ENCODE results near the gene AK5. TPM values are rescaled to one million over a fixed set of nuclear protein-coding genes. Genes with fewer than 3 reads are reported as not detected.

AK5 gene
- total RNA-seq, 2 donors from 2014 or later = 2.2 to 2.8 TPM

DNA sequence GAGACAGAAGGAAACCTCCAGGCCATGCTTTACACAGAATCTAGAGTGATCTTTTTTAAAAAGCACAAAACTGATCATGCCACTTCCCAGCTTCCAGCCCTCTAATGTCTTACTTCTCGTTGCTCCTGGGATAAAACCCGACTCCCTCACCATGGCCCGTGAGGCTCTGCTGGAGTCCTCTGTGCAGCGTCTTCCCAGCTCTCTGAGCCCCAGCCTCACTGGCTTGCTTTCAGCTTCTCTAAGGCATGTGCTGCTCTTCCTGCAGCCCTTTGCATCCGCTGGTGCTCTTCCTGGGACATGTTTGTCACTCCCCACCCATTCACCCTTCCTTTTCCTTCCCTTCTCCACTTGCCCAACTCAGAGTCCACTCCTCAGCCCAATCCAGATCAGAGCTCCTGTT lies 184.1 kb downstream of the AK5 start:
- H3K36me3 ChIP-seq = no peaks in the 10 kb centered on the region
- H3K9me3 ChIP-seq = no peaks in the 10 kb centered on the region
- no peaks in the 10 kb centered on the region for H3K27me3 ChIP-seq
- H3K27ac ChIP-seq = no peak overlapping the region
- H3K4me1 ChIP-seq = no peaks in the 10 kb centered on the region
- no peak overlapping the region for H3K4me3 ChIP-seq
- TF ChIP-seq, protein P1, sequence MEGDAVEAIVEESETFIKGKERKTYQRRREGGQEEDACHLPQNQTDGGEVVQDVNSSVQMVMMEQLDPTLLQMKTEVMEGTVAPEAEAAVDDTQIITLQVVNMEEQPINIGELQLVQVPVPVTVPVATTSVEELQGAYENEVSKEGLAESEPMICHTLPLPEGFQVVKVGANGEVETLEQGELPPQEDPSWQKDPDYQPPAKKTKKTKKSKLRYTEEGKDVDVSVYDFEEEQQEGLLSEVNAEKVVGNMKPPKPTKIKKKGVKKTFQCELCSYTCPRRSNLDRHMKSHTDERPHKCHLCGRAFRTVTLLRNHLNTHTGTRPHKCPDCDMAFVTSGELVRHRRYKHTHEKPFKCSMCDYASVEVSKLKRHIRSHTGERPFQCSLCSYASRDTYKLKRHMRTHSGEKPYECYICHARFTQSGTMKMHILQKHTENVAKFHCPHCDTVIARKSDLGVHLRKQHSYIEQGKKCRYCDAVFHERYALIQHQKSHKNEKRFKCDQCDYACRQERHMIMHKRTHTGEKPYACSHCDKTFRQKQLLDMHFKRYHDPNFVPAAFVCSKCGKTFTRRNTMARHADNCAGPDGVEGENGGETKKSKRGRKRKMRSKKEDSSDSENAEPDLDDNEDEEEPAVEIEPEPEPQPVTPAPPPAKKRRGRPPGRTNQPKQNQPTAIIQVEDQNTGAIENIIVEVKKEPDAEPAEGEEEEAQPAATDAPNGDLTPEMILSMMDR (IDR thresholded peaks at IDR 0.05) = no peak
- DNase-seq (ENCODE audit: low spot score) = no peak

DNA sequence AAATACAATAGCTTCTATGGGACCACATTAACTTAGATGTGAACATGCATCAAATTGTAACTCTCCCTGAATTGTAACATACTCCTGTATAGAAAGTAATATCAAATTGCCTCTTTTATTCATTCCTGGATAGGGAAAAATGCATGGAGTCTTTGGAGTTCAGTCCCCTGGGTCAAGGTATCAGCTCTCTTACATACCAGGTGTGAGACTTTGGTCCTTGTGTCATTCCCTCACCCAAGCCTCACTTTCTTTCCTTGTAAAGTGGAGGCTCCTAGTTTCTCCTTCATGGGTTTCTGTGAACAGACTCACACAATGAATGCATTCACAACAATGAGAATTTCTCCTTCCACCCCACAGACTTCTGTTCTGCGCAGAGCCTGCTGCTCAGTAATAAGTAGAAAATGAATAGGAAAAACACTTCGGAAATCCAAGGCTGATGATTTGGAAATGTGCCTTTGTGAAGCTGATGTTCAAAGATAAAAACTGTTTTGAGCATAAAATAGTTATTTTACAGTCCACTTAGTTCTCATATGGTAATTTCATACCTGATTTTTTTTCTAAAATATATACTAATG lies 185.3 kb downstream of the AK5 start:
- no peak for DNase-seq (ENCODE audit: low spot score)
- Histone ChIP-seq H3K27me3 (no peaks in the 10 kb centered on the region), H3K36me3 (no peaks in the 10 kb centered on the region), H3K4me1 (no peaks in the 10 kb centered on the region), H3K9me3 (no peaks in the 10 kb centered on the region), H3K4me3 (no peak overlapping the region), H3K27ac (no peak overlapping the region)
- TF ChIP-seq, protein P1 (IDR thresholded peaks at IDR 0.05) = no peak

DNA sequence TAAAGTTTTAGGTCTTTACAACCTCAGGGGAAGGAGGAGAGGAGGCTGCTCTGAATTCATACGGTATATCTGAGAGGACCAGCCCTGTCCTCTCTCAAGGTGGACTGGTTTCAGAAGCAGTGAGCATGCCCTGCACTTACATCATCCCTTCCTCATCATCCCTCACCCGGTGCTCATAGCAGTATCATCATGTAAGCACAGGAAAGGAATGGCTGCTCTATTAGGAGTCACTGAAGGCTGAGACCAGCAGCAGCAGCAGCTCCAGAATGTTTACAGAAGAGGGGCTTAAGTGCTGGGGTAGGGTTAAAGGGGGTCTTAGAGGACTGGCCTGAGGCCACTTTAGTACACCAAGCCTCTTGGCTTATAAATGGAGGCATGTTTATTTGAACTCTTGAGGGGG lies 185.9 kb downstream of the AK5 start:
- Histone ChIP-seq H3K27me3 (no peaks in the 10 kb centered on the region), H3K4me3 (no peak overlapping the region), H3K27ac (no peak overlapping the region), H3K4me1 (no peaks in the 10 kb centered on the region), H3K36me3 (no peaks in the 10 kb centered on the region), H3K9me3 (no peaks in the 10 kb centered on the region)
- TF ChIP-seq, protein P1 (IDR thresholded peaks at IDR 0.05) = no peak
- DNase-seq (ENCODE audit: low spot score) = no peak

DNA sequence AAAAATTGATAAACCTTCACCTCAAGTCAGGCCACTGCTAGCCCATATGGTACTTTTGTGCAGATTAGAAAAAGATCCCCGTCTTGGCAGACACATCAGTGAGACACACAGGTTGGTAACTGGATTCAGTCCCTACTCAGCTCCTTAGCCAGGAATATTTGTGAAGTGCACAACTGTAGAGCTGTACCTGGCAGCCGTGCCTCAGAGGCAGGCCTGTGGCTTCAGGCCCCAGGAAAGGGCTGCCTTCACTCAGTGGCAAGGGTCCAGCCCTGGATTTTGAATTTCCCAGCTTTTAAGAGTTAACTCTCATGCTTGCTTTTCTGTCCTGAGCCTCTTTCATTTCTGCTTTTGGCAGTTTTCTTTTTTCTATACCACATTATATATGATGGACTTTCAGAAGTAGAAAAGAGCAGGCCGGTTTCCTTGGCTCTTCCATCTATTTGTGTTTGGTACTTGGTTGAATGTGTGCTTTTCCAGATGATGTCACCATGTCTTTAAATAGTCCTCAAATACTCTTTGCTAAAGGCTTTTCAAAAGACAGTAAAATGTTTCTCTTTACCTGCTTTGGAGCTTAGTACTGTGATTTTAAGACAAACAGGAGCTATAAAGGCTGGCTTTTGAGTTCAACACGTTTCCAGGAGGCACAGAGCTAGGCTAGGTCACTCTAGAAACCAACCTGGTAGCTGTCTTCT lies 186.6 kb downstream of the AK5 start:
- DNase-seq (ENCODE audit: low spot score) = no peak
- Histone ChIP-seq H3K27me3 (no peaks in the 10 kb centered on the region), H3K36me3 (no peaks in the 10 kb centered on the region), H3K27ac (no peak overlapping the region), H3K4me1 (no peaks in the 10 kb centered on the region), H3K4me3 (no peak overlapping the region), H3K9me3 (no peaks in the 10 kb centered on the region)
- TF ChIP-seq, protein P1 (IDR thresholded peaks at IDR 0.05) = no peak

DNA sequence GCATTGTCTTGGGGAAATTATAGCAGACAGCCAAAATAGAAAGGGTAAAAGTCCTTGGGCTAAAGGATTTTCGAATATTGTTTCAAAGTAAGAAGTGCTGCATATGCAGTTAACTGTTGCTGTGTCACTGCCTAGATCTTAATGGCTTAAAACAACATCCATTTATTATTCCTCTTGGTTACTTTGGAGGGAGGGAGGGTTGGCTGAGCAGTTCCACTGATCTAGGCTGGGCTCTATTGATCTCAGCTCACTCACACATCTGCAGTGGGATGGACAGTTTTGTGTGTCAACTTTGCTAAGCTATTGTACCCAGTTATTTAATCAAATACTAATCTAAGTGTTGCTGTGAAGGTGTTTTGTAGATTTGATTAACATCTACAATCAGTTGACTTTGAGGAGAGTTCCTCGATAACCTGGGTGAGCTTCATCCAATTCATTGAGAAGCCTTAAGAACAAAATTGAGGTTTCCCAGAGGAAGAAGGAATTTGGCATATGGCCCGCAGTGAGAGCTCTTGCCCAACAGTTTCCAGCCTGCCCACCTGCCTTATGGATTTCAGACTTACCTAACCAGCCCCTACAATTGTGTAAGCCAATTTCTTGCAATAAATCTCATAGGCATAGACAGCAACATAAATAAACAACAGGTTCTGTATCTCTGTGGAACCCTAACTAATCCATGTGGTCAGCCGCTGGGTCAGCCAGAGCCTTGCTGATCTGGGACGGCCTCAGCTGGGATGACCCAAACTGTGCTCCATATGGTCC lies 187.3 kb downstream of the AK5 start:
- Histone ChIP-seq H3K27ac (no peak overlapping the region), H3K9me3 (no peaks in the 10 kb centered on the region), H3K4me1 (no peaks in the 10 kb centered on the region), H3K27me3 (no peaks in the 10 kb centered on the region), H3K4me3 (no peak overlapping the region), H3K36me3 (no peaks in the 10 kb centered on the region)
- no peak for DNase-seq (ENCODE audit: low spot score)
- TF ChIP-seq, protein P1 (IDR thresholded peaks at IDR 0.05) = no peak

Measured in right atrium auricular region (tissue), 2 donors.